ENCODE data around the gene PBX1. TPM values are rescaled to one million over a fixed set of nuclear protein-coding genes. Genes with fewer than 3 reads are reported as not detected.

Gene PBX1
- total and polyA plus RNA-seq, 4 donors: 14.0 to 125 (median 40.0) TPM

- Histone ChIP-seq H3K27ac (ENCODE audit: low read depth in 1 of 2, low read length in 2 of 2) (peak overlapping the region; percentile 48 to 57), H3K4me1 (ENCODE audit: control insufficient read depth in 1 of 2, insufficient read depth in 2 of 2, low read length in 2 of 2) (no peaks in the 10 kb centered on the region), H3K27me3 (ENCODE audit: control insufficient read depth in 1 of 2, insufficient read depth in 2 of 2, low read length in 1 of 2) (no peaks in the 10 kb centered on the region), H3K9me3 (ENCODE audit: control insufficient read depth, low read length) (no peaks in the 10 kb centered on the region), H3K4me3 (ENCODE audit: low read length in 2 of 2) (peak overlapping the region in 1 of 2 donors; percentile 28), H3K36me3 (ENCODE audit: control insufficient read depth in 1 of 2, insufficient read depth in 2 of 2, low read length in 1 of 2) (peaks cover 0 to 5% of the 10 kb centered on the region in 2 donors)
- DNase-seq: no peak
- peak; percentile 41 for ATAC-seq (ENCODE audit: low FRiP score)
- intact Hi-C loops (cut with DNase I): no loop called here
- WGBS, 2 donors: 7 to 11% methylated on average over 5 of the region's 5 CpGs
Measured at GRCh38 chr1:164823486-164824279, 264.7 kb downstream of the PBX1 start.

DNA sequence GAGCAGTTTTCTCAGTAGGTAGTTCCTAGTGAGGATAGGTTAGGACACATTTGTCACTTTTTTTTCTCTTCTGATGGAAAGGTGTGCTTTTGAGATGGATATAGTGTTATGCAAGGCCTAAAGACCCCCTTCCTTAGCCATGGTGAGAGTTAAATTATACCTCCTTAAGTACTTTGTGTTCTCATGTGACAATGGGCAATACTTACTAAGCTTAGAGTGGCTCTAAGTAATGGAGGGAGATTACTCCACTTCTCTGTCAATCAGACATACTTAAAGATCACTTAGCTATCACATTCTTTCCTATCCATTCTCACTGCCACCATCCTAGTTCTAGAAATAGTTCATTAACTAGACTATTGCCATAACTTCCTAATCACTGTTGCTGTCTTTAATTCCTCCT, 265.6 kb downstream of the PBX1 start:
- no peaks in the 10 kb centered on the region for H3K9me3 ChIP-seq (ENCODE audit: control insufficient read depth, low read length)
- no peaks in the 10 kb centered on the region for H3K27me3 ChIP-seq (ENCODE audit: control insufficient read depth in 1 of 2, insufficient read depth in 2 of 2, low read length in 1 of 2)
- peaks cover 0 to 5% of the 10 kb centered on the region in 2 donors for H3K36me3 ChIP-seq (ENCODE audit: control insufficient read depth in 1 of 2, insufficient read depth in 2 of 2, low read length in 1 of 2)
- no peaks in the 10 kb centered on the region for H3K4me1 ChIP-seq (ENCODE audit: control insufficient read depth in 1 of 2, insufficient read depth in 2 of 2, low read length in 2 of 2)
- intact Hi-C loops (cut with DNase I): no loop called here
- no peak overlapping the region for H3K27ac ChIP-seq (ENCODE audit: low read depth in 1 of 2, low read length in 2 of 2)
- DNase-seq (no peak), ATAC-seq (ENCODE audit: low FRiP score) (no peak)
- no peak overlapping the region for H3K4me3 ChIP-seq (ENCODE audit: low read length in 2 of 2)

DNA sequence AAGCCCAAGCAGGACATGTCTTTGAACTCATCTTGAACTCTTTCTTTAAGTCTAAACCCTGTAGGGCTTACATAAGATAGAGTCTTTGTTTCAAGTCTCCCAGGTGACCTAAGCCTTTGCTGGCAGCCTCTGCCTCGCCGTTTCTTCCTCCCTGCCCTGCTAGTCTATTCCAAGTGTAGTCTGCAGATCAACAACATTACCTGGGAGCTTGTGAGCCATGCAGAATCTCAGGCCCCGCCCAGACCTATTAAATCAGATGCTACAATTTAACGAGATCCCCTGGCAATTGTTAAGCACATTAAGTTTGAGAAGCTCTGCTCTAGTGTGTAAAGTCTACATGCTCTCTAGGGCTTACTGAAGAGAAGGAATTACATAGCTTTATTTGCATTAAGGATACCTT, 271.6 kb downstream of the PBX1 start:
- ATAC-seq (ENCODE audit: low FRiP score): no peak
- H3K36me3 ChIP-seq (ENCODE audit: control insufficient read depth in 1 of 2, insufficient read depth in 2 of 2, low read length in 1 of 2): no peaks in the 10 kb centered on the region
- H3K4me1 ChIP-seq (ENCODE audit: control insufficient read depth in 1 of 2, insufficient read depth in 2 of 2, low read length in 2 of 2): no peaks in the 10 kb centered on the region
- no peak overlapping the region for H3K27ac ChIP-seq (ENCODE audit: low read depth in 1 of 2, low read length in 2 of 2)
- DNase-seq: no peak
- no peaks in the 10 kb centered on the region for H3K9me3 ChIP-seq (ENCODE audit: control insufficient read depth, low read length)
- H3K27me3 ChIP-seq (ENCODE audit: control insufficient read depth in 1 of 2, insufficient read depth in 2 of 2, low read length in 1 of 2): no peaks in the 10 kb centered on the region
- 76 to 79% methylated on average over 4 of the region's 4 CpGs for WGBS, 2 donors
- no peak overlapping the region for H3K4me3 ChIP-seq (ENCODE audit: low read length in 2 of 2)
- intact Hi-C loops (cut with DNase I): no loop called here

GRCh38 chr1:164834641-164835040, 275.7 kb downstream of the PBX1 start:
- Histone ChIP-seq H3K27ac (ENCODE audit: low read depth in 1 of 2, low read length in 2 of 2) (no peak overlapping the region), H3K4me1 (ENCODE audit: control insufficient read depth in 1 of 2, insufficient read depth in 2 of 2, low read length in 2 of 2) (no peaks in the 10 kb centered on the region)

GRCh38 chr1:164836614-164837018, 277.6 kb downstream of the PBX1 start:
- no peaks in the 10 kb centered on the region for H3K27me3 ChIP-seq (ENCODE audit: control insufficient read depth in 1 of 2, insufficient read depth in 2 of 2, low read length in 1 of 2)
- no peaks in the 10 kb centered on the region for H3K9me3 ChIP-seq (ENCODE audit: control insufficient read depth, low read length)
- no peak for ATAC-seq (ENCODE audit: low FRiP score)
- H3K4me3 ChIP-seq (ENCODE audit: low read length in 2 of 2): no peak overlapping the region
- no peak for DNase-seq
- no peaks in the 10 kb centered on the region for H3K4me1 ChIP-seq (ENCODE audit: control insufficient read depth in 1 of 2, insufficient read depth in 2 of 2, low read length in 2 of 2)
- no peaks in the 10 kb centered on the region for H3K36me3 ChIP-seq (ENCODE audit: control insufficient read depth in 1 of 2, insufficient read depth in 2 of 2, low read length in 1 of 2)
- WGBS, 2 donors: 50 to 57% methylated on average over 7 of the region's 7 CpGs
- intact Hi-C loops (cut with DNase I): no loop called here
- H3K27ac ChIP-seq (ENCODE audit: low read depth in 1 of 2, low read length in 2 of 2): no peak overlapping the region

More at GRCh38 chr1:164834641-164835040, 275.7 kb downstream of the PBX1 start:
- no peaks in the 10 kb centered on the region for H3K36me3 ChIP-seq (ENCODE audit: control insufficient read depth in 1 of 2, insufficient read depth in 2 of 2, low read length in 1 of 2)
- no peaks in the 10 kb centered on the region for H3K9me3 ChIP-seq (ENCODE audit: control insufficient read depth, low read length)
- no peaks in the 10 kb centered on the region for H3K27me3 ChIP-seq (ENCODE audit: control insufficient read depth in 1 of 2, insufficient read depth in 2 of 2, low read length in 1 of 2)
- 0 to 3% methylated on average over 1 of the region's 1 CpG for WGBS, 2 donors
- intact Hi-C loops (cut with DNase I): no loop called here
- no peak for DNase-seq
- H3K4me3 ChIP-seq (ENCODE audit: low read length in 2 of 2): no peak overlapping the region
- no peak for ATAC-seq (ENCODE audit: low FRiP score)

- Histone ChIP-seq H3K27ac (ENCODE audit: low read depth in 1 of 2, low read length in 2 of 2) (no peak overlapping the region), H3K4me1 (ENCODE audit: control insufficient read depth in 1 of 2, insufficient read depth in 2 of 2, low read length in 2 of 2) (peaks cover 0 to 1% of the 10 kb centered on the region in 2 donors), H3K27me3 (ENCODE audit: control insufficient read depth in 1 of 2, insufficient read depth in 2 of 2, low read length in 1 of 2) (no peaks in the 10 kb centered on the region), H3K4me3 (ENCODE audit: low read length in 2 of 2) (no peak overlapping the region), H3K9me3 (ENCODE audit: control insufficient read depth, low read length) (no peaks in the 10 kb centered on the region), H3K36me3 (ENCODE audit: control insufficient read depth in 1 of 2, insufficient read depth in 2 of 2, low read length in 1 of 2) (no peaks in the 10 kb centered on the region)
- no peak for DNase-seq
- intact Hi-C loops (cut with DNase I): no loop called here
- 91 to 95% methylated on average over 3 of the region's 3 CpGs for WGBS, 2 donors
- no peak for ATAC-seq (ENCODE audit: low FRiP score)
Measured at GRCh38 chr1:164838786-164839185, 279.8 kb downstream of the PBX1 start.

- intact Hi-C loops (cut with DNase I): no loop called here
- H3K4me3 ChIP-seq (ENCODE audit: low read length in 2 of 2): no peak overlapping the region
- H3K4me1 ChIP-seq (ENCODE audit: control insufficient read depth in 1 of 2, insufficient read depth in 2 of 2, low read length in 2 of 2): peaks cover 0 to 1% of the 10 kb centered on the region in 2 donors
- H3K27ac ChIP-seq (ENCODE audit: low read depth in 1 of 2, low read length in 2 of 2): no peak overlapping the region
- H3K9me3 ChIP-seq (ENCODE audit: control insufficient read depth, low read length): no peaks in the 10 kb centered on the region
- ATAC-seq (ENCODE audit: low FRiP score): no peak
- H3K27me3 ChIP-seq (ENCODE audit: control insufficient read depth in 1 of 2, insufficient read depth in 2 of 2, low read length in 1 of 2): no peaks in the 10 kb centered on the region
- no peak for DNase-seq
- no peaks in the 10 kb centered on the region for H3K36me3 ChIP-seq (ENCODE audit: control insufficient read depth in 1 of 2, insufficient read depth in 2 of 2, low read length in 1 of 2)
- 90 to 96% methylated on average over 9 of the region's 9 CpGs for WGBS, 2 donors
Measured at GRCh38 chr1:164840936-164841335, 282.0 kb downstream of the PBX1 start.

DNA sequence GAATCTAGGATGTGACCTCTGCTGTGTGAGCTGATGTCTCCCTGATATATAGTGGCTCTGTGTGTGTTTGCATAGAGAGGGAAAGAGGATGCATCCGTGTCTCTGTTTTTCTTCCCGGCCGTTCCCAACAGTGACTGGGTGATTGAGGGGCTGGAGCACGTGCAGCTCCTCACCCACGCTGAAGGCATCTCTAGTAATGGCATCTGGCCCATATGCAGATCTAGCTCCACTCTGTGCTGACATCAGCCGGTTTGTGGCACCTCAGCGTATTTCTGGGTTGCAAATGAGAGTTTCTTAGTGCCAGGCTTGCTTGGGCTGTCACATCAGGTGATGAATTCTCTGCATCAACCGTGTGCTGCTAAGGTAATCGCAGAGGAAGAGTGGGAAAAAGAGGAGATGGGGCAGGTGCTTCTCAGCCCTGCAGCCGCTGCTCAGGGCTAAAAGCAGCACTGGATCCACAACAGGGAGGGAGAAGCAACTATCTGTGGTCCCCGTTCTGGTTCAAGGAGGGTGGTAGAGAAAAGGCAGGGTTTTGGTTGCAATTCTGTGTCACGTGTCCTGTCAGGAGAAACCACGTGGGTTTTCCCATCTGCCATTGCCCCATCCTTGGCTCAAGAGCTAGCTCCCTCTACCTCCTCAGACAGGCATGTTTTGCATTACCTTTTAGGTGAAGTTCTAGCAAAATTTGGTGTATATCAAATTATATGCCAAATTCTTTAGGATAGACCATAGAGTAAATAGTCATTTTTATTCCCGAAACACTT, 282.9 kb downstream of the PBX1 start:
- H3K27ac ChIP-seq (ENCODE audit: low read depth in 1 of 2, low read length in 2 of 2): no peak overlapping the region
- H3K4me1 ChIP-seq (ENCODE audit: control insufficient read depth in 1 of 2, insufficient read depth in 2 of 2, low read length in 2 of 2): peaks cover 0 to 1% of the 10 kb centered on the region in 2 donors
- H3K4me3 ChIP-seq (ENCODE audit: low read length in 2 of 2): no peak overlapping the region
- DNase-seq: no peak
- intact Hi-C loops (cut with DNase I): no loop called here
- no peaks in the 10 kb centered on the region for H3K27me3 ChIP-seq (ENCODE audit: control insufficient read depth in 1 of 2, insufficient read depth in 2 of 2, low read length in 1 of 2)
- H3K36me3 ChIP-seq (ENCODE audit: control insufficient read depth in 1 of 2, insufficient read depth in 2 of 2, low read length in 1 of 2): no peaks in the 10 kb centered on the region
- 70 to 78% methylated on average over 14 of the region's 14 CpGs for WGBS, 2 donors
- ATAC-seq (ENCODE audit: low FRiP score): no peak
- no peaks in the 10 kb centered on the region for H3K9me3 ChIP-seq (ENCODE audit: control insufficient read depth, low read length)

- H3K27me3 ChIP-seq (ENCODE audit: control insufficient read depth in 1 of 2, insufficient read depth in 2 of 2, low read length in 1 of 2): no peaks in the 10 kb centered on the region
- no peaks in the 10 kb centered on the region for H3K9me3 ChIP-seq (ENCODE audit: control insufficient read depth, low read length)
- 65 to 71% methylated on average over 10 of the region's 10 CpGs for WGBS, 2 donors
- no peak overlapping the region for H3K27ac ChIP-seq (ENCODE audit: low read depth in 1 of 2, low read length in 2 of 2)
- H3K36me3 ChIP-seq (ENCODE audit: control insufficient read depth in 1 of 2, insufficient read depth in 2 of 2, low read length in 1 of 2): peaks cover 0 to 6% of the 10 kb centered on the region in 2 donors
- no peak for DNase-seq
- no peak overlapping the region for H3K4me3 ChIP-seq (ENCODE audit: low read length in 2 of 2)
- peaks cover 0 to 1% of the 10 kb centered on the region in 2 donors for H3K4me1 ChIP-seq (ENCODE audit: control insufficient read depth in 1 of 2, insufficient read depth in 2 of 2, low read length in 2 of 2)
- no peak for ATAC-seq (ENCODE audit: low FRiP score)
- intact Hi-C loops (cut with DNase I): no loop called here
Measured at GRCh38 chr1:164842870-164843269, 283.9 kb downstream of the PBX1 start.
